Left cardiac atrium (tissue), 4 donors: ENCODE measurements around the gene XRCC5. TPM values are rescaled to one million over a fixed set of nuclear protein-coding genes. Genes with fewer than 3 reads are reported as not detected.
A peak's percentile ranks its signal among the peaks of the same experiment; 100 is the strongest.

ENCODE experiments used
- ATAC-seq, 2 donors: fragments of 200-7000 bp; cut with Tn5 transposase; one replicate each; pipeline ENCODE4 v1.9.1; 2020; ENCODE audit warnings: mild to moderate bottlenecking in 2 of 2, moderate library complexity in 2 of 2
- DNase-seq: peaks from one replicate; pipeline ENCODE4 v3.0.0-alpha.2; 2020
- intact Hi-C, 2 donors: fragments of 100-400 bp; cut with DNase I; formaldehyde crosslinking; loops; one replicate each; pipeline versions ENCODE4 v1.14.1 to v1.15.1; 2022 to 2023
- total RNA-seq, 2 donors: library from RNA; stranded (reverse); fragmentation: NEBNext Ultra II Directional; extraction: Animal tissue kit (Norgen Biotek cat#: 25700); gene quantifications; one replicate each; pipeline ENCODE4 v1.2.1, GENCODE V29; 2021
- donor health status: DM: no; HTN: yes; CAD: no.
- donor health status: DM: no; HTN: yes; CAD: no; lungs with severe emphysema.
- donor health status: DM: yes; HTN: yes; CAD: no.
- donor health status: Dilated cardiomyopathy.

Gene XRCC5
- total RNA-seq, 2 donors from 2014 or later: 114 to 148 TPM

- ATAC-seq (peak in 1 of 2 donors; percentile 9), DNase-seq (no peak)
- intact Hi-C loops: no loop called here
Measured at GRCh38 chr2:216082805-216083204, 26.3 kb upstream of the XRCC5 start.

- intact Hi-C loops: no loop called here
- ATAC-seq: no peak
- DNase-seq: no peak
Measured at GRCh38 chr2:216083464-216084281, 25.5 kb upstream of the XRCC5 start.

- DNase-seq (no peak), ATAC-seq (no peak)
- intact Hi-C loops: no loop called here
Measured at GRCh38 chr2:216084547-216084946, 24.6 kb upstream of the XRCC5 start.

GRCh38 chr2:216086207-216086893, 22.8 kb upstream of the XRCC5 start:
- ATAC-seq: no peak
- DNase-seq: no peak
- intact Hi-C loops: no loop called here

- intact Hi-C loops: no loop called here
- ATAC-seq (no peak), DNase-seq (no peak)
Measured at GRCh38 chr2:216090369-216090786, 18.8 kb upstream of the XRCC5 start.

GRCh38 chr2:216092646-216093045, 16.5 kb upstream of the XRCC5 start:
- intact Hi-C loops: no loop called here
- DNase-seq (no peak), ATAC-seq (no peak)

- DNase-seq (no peak), ATAC-seq (no peak)
- intact Hi-C loops: no loop called here
Measured at GRCh38 chr2:216094701-216095100, 14.4 kb upstream of the XRCC5 start.

GRCh38 chr2:216098421-216099334, 10.5 kb upstream of the XRCC5 start:
- DNase-seq (no peak), ATAC-seq (no peak)
- intact Hi-C loops: no loop called here

GRCh38 chr2:216101109-216101508, 8.0 kb upstream of the XRCC5 start:
- no peak for ATAC-seq
- no peak for DNase-seq
- intact Hi-C loops: no loop called here

- intact Hi-C loops: no loop called here
- DNase-seq (no peak), ATAC-seq (no peak)
Measured at GRCh38 chr2:216103213-216103612, 5.9 kb upstream of the XRCC5 start.

- intact Hi-C loops: no loop called here
- no peak for ATAC-seq
- DNase-seq: no peak
Measured at GRCh38 chr2:216104691-216105090, 4.5 kb upstream of the XRCC5 start.

GRCh38 chr2:216107320-216107719, 1.8 kb upstream of the XRCC5 start:
- intact Hi-C loops: no loop called here
- DNase-seq (no peak), ATAC-seq (no peak)

GRCh38 chr2:216107760-216108159, 1.4 kb upstream of the XRCC5 start:
- peak in 1 of 2 donors; percentile 14 for ATAC-seq
- intact Hi-C loops: no loop called here
- DNase-seq: no peak

GRCh38 chr2:216108310-216108966, 710 bp upstream of the XRCC5 start:
- peak in 1 of 2 donors; percentile 6 for ATAC-seq
- intact Hi-C loops: no loop called here
- DNase-seq: no peak

- intact Hi-C loops: no loop called here
- ATAC-seq (no peak), DNase-seq (no peak)
Measured at GRCh38 chr2:216109962-216110614, 940 bp downstream of the XRCC5 start.

GRCh38 chr2:216110620-216111019, 1.5 kb downstream of the XRCC5 start:
- no peak for ATAC-seq
- intact Hi-C loops: no loop called here
- DNase-seq: no peak

- ATAC-seq (no peak), DNase-seq (no peak)
- intact Hi-C loops: no loop called here
Measured at GRCh38 chr2:216111122-216111521, 2.0 kb downstream of the XRCC5 start.

GRCh38 chr2:216112926-216113325, 3.8 kb downstream of the XRCC5 start:
- DNase-seq (no peak), ATAC-seq (no peak)
- intact Hi-C loops: no loop called here

GRCh38 chr2:216113572-216113971, 4.4 kb downstream of the XRCC5 start:
- DNase-seq (no peak), ATAC-seq (no peak)
- intact Hi-C loops: no loop called here
